Mucosa of gallbladder (tissue), 1 donor: ENCODE results near the gene TBC1D19. TPM values are rescaled to one million over a fixed set of nuclear protein-coding genes. Genes with fewer than 3 reads are reported as not detected.

Experiments
- DNase-seq: peaks from one replicate; pipeline ENCODE4 v3.0.0-alpha.2; 2020; ENCODE audit warnings: low spot score
- total RNA-seq: library from RNA; stranded (reverse); gene quantifications from one replicate; pipeline ENCODE4 v1.2.1, GENCODE V29; 2021
- donor health status: DM: no; HTN: no; CAD: no.

TBC1D19 gene
- total RNA-seq, 1 donor from 2014 or later: 19.7 TPM

- no peak for DNase-seq
Measured at GRCh38 chr4:26731351-26732035, 147.6 kb downstream of the TBC1D19 start.

- DNase-seq: no peak
Measured at GRCh38 chr4:26732356-26732755, 148.5 kb downstream of the TBC1D19 start.

- no peak for DNase-seq
Measured at GRCh38 chr4:26736621-26737020, 152.7 kb downstream of the TBC1D19 start.

DNA sequence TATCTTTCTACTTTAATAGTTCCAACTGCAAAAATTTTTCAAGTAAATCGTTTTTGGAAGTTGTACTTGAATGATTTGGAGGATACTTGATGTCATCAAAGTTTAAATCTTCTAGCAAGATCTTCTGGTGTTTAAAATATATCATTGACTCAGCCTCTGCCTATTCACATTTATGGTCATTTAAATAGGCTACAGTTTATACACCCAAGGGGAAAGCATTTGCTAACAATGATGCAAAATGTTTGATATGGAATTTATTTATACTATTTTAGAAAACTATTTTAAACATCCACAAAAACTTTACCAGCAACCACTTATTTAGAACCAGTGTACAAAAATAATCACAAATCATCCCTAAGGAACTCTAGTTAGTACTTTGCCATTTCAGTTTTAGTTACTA is 153.5 kb downstream of the TBC1D19 start:
- no peak for DNase-seq

GRCh38 chr4:26741491-26741871 is 157.6 kb downstream of the TBC1D19 start:
- DNase-seq: no peak

GRCh38 chr4:26746802-26747213 is 162.9 kb downstream of the TBC1D19 start:
- no peak for DNase-seq

DNA sequence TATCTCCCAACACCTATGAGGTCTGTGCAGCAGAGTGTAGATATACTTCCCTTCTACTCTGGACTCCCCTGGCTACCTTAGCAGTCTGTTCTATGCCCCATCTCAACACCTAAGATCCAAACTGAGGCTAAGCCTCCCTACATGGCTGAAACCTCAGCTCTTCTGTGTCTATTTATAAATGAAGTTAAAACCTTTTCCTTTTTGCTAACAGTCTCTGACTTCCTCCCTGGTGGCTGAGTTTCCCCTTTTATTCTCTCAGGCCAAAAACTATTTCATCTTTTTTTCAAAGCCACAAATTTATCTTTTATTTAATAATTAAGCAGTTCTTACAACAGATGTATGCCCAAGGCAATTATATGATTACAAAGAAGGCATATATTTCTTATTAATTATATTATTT is 164.9 kb downstream of the TBC1D19 start:
- no peak for DNase-seq

DNA sequence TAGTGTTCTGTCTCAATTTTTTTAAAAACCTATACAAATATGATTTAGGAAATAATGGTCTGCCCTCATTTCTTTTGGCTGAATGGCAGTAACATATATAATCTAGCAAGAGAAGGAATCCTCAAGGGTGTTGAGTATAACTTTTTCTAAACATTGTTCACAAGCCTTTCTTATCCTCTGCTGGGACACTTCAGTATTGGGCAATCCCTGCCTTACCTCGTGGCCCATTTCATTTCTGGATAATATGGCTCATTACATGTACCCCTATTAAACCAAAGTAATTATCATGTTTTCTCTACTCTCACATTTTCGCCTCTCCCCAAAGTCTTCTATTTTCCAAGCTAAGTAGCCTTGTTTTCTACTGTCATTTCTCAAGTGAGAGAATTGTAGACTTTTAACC is 166.0 kb downstream of the TBC1D19 start:
- DNase-seq: no peak

- DNase-seq: no peak
Measured at GRCh38 chr4:26751004-26751403, 167.1 kb downstream of the TBC1D19 start.

GRCh38 chr4:26751838-26752237 is 168.0 kb downstream of the TBC1D19 start:
- DNase-seq: no peak

GRCh38 chr4:26753187-26753586 is 169.3 kb downstream of the TBC1D19 start:
- no peak for DNase-seq

DNA sequence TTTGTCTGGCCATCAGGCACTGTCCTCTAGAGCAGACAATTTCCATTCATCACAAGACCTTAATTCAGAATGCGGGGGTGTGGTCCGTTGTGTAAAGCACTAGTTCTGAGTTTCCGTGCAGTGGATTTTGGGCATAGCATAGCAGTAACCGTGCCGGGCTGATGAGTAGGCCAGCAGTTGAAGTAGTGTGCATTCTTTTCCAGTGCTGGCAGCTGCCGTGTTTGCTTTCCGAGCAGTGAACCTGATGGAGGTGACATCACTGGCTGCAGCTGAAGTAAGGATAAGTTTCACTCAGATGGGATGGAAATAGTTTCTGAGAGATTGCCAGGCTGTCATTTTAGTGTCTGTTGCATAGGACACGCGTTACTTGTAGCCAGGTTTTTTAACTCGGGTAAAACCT is 169.7 kb downstream of the TBC1D19 start:
- peak; percentile 22 for DNase-seq

GRCh38 chr4:26757751-26758150 is 173.9 kb downstream of the TBC1D19 start:
- no peak for DNase-seq

DNA sequence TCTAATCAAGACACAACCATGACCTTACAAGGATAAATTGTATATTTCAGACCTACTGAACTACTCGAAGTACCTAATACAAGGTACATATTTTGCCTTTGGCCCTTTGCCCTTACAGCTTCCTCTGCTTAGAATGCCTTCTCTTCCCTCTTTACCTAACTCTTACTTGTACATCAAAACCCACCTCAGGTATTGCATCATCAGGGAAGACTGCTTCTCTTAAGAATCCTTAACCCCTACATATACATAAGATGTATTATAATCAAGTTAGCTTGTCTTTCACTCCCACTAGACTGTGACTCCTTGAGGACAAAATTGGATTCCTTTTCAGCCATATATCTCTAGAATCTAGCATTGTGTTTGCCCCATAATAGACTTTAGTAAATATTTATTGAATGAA is 175.0 kb downstream of the TBC1D19 start:
- no peak for DNase-seq

DNA sequence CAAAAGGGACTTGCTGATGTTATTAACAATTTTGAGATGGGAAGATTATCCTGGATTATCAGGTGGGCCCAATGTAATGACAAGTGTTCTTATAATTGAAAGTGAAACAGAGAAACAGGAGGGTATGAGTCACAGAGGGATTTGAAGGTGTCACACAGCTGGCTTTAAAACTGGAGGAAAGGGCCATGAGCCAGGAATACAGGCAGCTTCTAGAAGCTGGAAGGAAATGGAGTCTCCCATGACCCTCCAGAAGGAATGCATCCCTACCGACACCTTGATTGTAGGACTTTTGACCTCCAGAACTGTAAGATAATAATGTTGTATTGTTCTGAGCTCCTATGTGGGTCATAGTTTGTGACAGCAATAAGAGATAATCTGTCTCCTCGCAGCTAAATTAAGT is 178.8 kb downstream of the TBC1D19 start:
- DNase-seq: no peak

DNA sequence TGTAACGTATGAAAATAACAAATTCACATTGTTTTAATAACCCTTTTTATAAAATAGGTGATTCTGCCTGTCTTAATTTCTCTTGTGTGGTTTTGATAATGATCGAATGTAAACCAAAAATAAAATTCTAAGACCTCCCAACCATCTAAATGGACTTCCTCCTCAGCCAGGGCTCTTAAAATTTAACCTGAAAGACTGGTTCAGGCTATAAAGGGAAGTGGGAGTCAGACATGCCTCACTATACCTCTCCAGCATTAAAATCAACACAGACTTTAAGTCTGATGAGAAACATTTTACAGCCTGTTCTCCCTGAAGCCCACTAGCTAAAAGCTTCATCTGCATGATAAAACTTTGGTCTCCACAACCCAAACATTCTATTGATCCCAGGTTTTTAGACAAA is 179.2 kb downstream of the TBC1D19 start:
- no peak for DNase-seq

GRCh38 chr4:26763648-26764047 is 179.8 kb downstream of the TBC1D19 start:
- DNase-seq: no peak

DNA sequence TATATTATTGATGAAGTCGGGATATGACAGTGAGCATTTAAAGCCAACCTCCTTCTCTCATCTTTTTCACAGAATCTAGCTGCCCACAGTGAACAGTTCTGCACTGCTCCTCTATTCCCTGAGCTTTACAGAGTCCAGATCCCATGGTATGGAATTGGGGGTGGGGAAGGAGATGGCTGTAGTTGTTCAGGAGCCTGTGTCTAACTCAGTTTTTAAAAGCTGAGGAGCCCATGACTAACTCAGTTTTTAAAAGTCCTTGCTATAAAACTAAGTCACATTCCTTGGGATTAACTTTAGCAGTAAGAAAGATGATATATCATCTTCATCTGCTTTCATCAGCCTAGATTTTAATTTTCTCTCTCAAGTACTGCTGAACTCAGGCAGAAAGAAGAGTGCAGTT is 180.3 kb downstream of the TBC1D19 start:
- no peak for DNase-seq

- DNase-seq: no peak
Measured at GRCh38 chr4:26765515-26765914, 181.6 kb downstream of the TBC1D19 start.

- DNase-seq: no peak
Measured at GRCh38 chr4:26766141-26766540, 182.3 kb downstream of the TBC1D19 start.

DNA sequence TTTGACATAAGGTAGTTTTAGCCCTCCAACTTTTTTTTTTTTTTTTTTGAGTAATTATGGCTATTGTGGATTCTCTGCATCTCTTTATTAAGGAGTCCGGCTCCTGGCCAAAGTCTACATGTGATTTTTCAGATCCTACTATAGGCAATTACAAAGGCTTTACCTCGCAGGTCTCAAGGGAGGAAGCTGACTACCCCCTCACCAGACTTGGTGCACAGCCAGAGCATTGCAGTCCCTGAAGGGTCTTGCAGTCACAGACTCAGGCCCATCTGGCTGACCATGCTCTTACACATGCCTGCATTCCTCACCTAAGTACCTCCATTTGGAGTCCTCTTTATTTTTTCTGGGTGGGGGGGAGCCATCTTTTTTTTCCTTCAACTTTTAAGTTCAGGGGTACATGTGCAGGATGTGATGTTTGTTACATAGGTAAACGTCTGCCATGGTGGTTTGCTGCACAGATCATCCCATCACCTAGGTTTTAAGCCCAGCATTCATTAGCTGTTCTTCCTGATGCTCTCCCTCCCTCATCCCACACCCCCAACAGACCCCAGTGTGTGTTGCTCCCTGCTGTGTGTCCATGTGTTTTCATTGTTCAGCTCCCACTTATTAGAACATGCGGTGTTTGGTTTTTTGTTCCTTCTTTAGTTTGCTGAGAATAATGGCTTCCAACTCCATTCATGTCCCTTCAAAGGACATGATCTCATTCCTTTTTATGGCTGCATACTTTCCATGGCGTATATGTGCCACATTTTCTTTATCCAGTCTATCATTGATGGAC is 188.4 kb downstream of the TBC1D19 start:
- DNase-seq: no peak

DNA sequence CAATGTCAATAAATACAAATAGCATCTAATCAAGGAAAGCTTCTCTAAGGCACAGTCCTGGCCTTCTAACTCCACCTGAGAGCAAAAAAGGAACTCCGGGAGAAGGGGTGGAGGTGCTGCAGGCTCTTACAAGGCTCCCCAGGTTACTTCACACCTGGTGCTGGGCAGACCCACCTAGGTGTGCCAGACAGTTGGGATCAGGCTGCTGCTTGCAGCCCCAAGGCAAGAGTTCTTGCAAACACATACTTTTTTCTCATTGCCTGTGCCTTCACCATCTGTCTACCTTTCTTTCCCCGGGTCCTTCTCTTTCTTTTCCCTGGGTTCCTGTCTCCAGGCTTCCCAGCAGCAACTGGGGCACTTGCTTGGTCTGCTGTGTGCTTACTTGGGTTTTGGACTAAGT is 195.3 kb downstream of the TBC1D19 start:
- DNase-seq: no peak

GRCh38 chr4:26779674-26780073 is 195.8 kb downstream of the TBC1D19 start:
- no peak for DNase-seq

DNA sequence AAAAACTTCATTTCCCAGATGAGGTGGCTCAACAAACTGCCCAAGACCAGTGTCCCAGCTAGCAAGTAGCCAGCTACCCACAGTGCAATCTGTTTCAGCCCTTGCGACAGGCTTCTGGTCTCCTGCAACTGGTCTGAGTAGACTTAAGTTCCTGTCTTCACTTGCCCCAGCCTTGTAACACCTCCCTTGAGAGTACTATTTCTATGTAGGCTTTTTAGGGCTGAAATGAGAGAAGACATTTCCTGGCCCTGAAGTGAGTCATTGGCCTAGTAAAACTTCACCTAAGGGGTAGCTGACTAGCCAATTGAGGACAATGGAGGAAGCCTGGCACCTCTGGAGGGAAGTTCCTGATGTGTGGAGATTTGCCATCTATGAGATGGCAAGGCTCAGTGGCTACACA is 196.7 kb downstream of the TBC1D19 start:
- no peak for DNase-seq
